GM18868 (cell line): ENCODE measurements around the gene CXCR4.
"Not testable (repeated sequence)": the region's sequence is repeated elsewhere in the genome, so short reads cannot be mapped to it uniquely, and the experiment has no call there.

Experiments
- ATAC-seq: cut with Tn5 transposase; IDR thresholded peaks from one replicate; pipeline ENCODE4 v1.9.1; 2021; ENCODE audit warnings: mild to moderate bottlenecking, moderate library complexity; ENCODE audit not compliant: unreplicated experiment

The CXCR4 gene

DNA sequence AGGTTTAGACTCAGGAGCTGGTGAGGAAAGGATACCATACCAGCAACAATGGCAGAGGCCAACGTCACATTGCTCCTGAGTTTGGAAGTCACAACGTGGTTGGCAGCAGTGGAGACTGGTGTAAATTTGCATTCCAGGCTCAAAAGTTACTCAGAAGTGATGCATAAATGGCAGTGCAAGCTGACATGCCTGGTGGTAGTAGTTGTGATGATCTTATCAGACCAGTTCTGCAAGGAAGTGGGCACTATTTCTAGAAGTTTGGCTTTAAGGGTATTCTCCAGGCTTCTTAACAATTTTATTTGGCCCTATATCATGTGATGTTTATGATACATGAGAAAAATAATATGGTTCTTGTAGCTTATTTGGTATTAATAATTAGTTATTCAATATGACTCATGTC is 37.8 kb downstream of the CXCR4 start:
- no peak for ATAC-seq

DNA sequence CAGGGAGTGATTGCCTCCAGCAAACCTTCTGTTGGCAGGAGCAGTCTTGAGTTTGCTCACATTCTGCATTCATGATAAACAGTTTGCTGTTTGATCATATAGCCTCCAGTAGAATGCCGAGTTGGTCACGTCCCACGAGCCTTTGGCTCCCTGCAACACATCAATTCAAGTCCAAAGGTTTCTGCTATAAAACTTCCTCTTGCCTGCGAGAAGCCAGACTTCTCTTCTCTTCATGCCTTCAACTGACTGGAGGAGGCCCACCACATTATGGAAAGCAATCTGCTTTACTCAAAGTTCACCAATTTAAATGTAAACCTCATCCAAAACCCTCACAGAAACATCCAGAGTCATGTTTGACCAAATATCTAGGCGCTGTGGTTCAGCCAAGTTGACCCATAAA is 40.8 kb downstream of the CXCR4 start:
- no peak for ATAC-seq

DNA sequence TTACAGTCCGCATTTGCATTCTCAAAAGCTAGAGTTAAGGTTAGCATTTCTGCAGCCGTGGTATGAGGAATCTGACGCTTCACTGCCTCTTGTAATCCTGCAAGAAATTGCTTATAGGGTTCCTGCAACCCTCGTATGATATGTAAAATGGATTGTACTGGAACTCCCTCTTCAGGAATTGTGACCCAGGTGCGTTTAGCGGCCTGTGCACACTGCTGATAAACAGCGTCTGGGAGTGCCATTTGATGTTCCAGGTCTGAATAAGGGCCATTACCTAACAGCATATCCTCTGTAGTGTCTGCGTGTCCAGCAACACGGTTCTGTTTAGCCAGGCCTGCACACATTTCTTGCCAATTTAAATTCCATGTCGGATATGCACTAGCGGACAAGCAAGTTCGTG is 42.5 kb downstream of the CXCR4 start:
- no peak for ATAC-seq

DNA sequence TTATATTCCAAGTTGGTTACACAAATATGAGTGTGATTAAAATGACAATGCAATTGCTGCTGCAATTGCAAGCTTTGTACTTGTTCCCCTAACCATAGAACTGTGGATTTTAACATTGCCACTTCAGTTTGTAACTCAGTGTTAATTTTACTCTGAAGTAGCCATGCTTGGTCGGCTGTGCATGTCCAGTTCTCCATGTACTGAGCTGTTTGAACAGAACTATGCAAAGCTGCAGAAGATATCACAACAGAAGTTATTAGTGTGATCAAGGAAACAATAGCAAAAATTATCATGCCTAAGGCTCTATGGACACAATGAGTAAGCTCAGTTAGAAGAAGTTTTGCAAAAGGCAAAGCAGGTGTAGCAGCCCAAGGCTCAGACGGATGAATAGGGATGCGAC is 45.3 kb downstream of the CXCR4 start:
- ATAC-seq, result no peak

DNA sequence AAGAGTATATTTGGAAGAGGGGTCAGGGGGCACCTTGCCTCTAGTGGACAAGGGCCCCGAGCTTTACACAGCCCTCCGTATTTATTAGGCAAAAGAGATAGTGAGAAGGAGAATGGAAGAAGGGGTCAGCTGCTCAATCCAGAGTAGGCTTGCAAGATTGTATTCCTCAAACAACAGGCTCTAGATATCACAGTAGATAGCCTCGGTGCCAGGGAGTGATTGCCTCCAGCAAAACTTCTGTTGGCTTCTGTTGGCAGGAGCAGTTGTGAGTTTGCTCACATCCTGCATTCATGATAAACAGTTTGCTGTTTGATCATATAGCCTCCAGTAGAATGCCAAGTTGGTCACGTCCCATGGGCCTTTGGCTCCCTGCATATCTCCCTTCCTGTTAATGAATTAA is 46.1 kb downstream of the CXCR4 start:
- ATAC-seq, result not testable (repeated sequence)

DNA sequence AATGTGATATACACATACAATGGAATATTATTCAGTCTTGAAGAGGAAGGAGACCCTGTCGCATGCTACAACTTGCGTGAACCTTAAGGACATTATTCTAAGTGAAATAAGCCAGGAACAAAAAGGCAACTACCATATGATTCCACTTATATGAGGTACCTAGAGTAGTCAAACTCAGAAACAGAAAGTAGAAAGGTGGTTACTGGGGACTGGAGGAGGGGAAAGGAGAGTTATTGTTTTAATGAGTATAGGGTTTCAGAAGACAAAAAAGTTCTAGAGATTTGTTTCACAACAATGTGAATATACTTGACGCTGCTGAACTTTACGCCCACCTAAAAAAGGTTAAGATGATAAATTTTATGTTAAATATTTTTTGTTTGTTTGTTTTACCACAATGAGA is 47.0 kb downstream of the CXCR4 start:
- ATAC-seq, result no peak

DNA sequence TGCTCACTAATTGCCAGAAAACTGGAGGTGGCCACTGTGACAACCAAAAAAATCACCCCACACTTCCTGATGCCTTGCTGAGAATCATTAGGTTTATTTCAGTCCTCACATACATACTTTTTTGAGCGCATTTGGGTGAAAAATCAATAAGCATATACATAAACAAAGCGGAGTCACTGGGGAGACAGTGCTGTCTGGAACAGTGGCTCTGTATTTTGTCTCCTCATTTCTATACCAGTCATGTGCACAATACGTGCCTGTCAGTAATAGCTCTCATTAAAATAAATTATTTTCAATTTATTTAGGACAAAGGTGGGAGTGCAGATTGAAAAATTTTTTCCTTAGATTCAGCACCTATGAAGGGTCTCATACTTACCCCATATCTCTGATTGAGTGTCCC is 48.2 kb downstream of the CXCR4 start:
- ATAC-seq, result no peak

DNA sequence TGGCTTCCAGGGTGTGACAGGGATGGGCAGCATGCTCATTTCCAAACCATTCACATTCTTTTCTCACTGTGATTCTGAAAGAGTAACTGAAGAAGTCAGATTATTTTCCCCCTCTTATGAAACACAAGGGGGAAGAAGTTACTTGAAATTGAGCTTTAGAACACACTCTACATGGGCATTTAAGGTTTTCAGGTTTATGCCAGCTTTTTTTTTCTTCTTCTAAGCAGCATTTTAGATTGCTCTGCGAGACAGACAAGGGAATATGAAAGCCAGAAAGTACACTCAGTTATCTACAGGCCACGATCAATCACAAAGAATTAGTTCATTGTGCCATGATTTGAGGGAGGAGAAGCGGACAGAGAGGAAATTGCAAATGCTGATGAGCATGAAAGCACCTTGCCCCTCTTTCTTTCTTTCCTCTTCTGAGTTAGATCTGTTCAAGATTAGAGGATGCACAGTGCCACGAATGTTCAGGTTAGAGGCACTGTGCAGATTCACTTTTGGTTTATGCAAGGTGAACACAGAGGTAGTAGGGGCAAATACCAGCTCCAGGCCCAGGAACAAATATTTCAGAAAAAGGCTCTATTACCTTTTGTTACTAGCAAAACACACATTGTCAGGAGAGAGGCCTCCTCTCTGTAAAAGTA is 49.2 kb downstream of the CXCR4 start:
- ATAC-seq, result no peak

DNA sequence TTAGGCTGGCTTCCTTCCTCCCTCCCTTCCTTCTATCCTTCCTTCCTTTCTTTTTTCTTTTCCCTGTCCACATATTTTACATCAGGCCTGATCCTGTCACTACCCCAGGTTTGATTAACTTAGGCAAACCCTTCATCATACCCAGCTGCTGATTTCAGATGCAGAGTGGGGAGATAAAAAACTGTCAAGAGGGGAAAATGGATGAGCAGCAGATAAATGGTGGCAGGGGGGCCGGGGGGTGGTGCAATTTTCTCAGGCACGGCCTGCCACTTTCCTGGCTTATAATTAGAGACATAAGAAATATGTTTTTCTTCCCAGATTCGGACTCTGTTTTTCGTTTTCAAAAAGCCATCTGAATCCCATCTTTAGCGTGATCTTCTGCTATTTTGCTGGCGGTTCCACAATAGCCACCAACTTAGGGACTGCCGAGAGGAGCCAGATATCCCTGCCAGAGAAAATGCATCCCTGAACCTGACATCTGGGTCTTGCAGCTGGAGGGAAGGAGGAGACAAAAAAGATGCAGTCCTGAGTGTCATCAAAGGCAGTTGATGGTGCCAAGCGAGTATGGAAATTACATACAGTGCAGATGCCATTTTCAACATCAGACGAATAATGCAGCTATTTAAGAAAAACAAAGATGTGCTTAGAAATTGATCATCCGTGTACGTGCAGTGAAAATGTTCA is 49.9 kb downstream of the CXCR4 start:
- ATAC-seq, result no peak

DNA sequence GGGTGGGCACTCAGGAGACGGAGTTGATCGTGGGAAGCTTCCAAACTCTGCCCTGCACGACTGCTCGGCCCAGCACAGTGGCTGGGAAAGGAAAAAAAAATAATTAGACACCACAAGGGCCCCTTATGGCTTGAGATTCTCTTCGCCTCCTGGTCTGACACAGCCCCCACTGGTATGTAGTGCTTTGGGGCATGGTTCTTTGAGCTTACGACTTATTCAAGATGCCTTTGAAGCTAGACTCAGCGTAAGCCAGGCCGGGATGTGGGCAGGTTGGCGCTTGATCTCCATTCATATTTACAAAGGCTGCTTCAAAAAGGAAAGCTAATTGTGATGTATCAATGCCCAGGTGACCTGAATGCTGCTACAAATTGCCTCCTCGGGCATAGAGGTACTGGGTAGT is 50.5 kb downstream of the CXCR4 start:
- no peak for ATAC-seq

DNA sequence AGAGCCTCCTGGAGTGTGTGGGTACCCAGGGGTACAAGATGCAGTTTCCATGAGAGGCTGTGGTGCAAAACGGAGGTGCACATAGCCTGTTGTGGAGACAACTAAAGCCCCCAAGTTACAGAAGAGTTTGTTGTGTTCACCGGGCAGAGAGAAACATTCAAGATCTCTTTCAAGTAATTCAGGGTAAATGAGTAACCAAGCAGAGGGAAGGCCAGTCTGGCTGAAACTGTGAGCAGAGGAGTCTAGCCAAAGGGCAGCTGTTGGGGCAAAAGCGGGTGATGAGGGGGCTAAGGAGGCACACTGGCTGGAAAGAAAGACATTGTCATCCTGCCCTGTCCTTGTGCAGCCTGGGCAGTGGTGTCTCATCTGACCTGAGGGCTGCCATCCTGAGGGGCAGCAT is 52.0 kb downstream of the CXCR4 start:
- ATAC-seq, result no peak

DNA sequence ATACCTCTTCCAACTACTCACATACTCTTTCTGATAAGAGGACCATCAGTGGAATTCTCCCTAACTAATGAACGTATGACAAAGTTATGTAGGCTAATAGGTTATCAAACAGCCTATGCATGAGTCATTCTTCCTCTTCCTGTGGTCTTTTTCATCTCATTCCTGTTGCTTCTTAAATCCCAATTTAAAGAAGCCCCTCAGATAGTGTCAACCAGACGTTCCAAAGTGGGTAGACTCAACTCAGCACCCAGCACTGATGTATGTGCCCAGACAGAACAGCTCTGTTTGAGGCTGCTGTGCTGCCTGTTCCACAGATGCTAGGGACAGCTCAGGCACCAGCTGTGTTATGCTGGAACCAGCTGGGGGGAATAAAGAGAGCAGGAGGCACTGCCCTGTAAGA is 52.6 kb downstream of the CXCR4 start:
- ATAC-seq, result no peak
